Measurements from ENCODE around the gene RTBDN. TPM values are rescaled to one million over a fixed set of nuclear protein-coding genes. Genes with fewer than 3 reads are reported as not detected.

The RTBDN gene
- total and polyA plus RNA-seq, 10 of the 15 experiments (the other 5 are each of a cell fraction or from before 2014, with no cell fraction given), result 0.45 TPM; not detected in 9

GRCh38 chr19:12865746-12866415 lies 31.5 kb upstream of the RTBDN start (continued):
- TF ChIP-seq NKRF (conservative IDR thresholded peaks at IDR 0.05) (no peak), KLF5 (IDR thresholded peaks at IDR 0.05; ENCODE audit: partially characterized antibody) (no peak), FOXK2 (IDR thresholded peaks at IDR 0.05) (no peak), RB1 (IDR thresholded peaks at IDR 0.05; ENCODE audit: borderline replicate concordance) (no peak), IRF5 (IDR thresholded peaks at IDR 0.05; ENCODE audit: borderline replicate concordance) (no peak), ZBTB4 (CRISPR knock-in tag; IDR thresholded peaks at IDR 0.05) (no peak), RAD51 (IDR thresholded peaks at IDR 0.05) (no peak), CREM (IDR thresholded peaks at IDR 0.05; ENCODE audit: low read depth) (no peak), POLR2AphosphoS2 (IDR thresholded peaks at IDR 0.05; ENCODE audit: low read depth, low read length) (no peak), EED (IDR thresholded peaks at IDR 0.05; ENCODE audit: low read depth) (no peak), DPF2 (IDR thresholded peaks at IDR 0.05) (no peak)
